AG04450 (cell line): ENCODE data around the gene SDK1. TPM values are rescaled to one million over a fixed set of nuclear protein-coding genes. Genes with fewer than 3 reads are reported as not detected.

Experiments
- CTCF ChIA-PET: fragments of 300-600, 350-600 bp; formaldehyde crosslinking; extraction: SDS; loops from one replicate; lab custom pipeline; 2022; ENCODE audit warnings: antibody characterized with exemption, inconsistent platforms; lab: Charles Lee
- POLR2A ChIA-PET: fragments of 350-600 bp; formaldehyde crosslinking; extraction: SDS; loops from one replicate; lab custom pipeline; 2021; ENCODE audit warnings: antibody characterized with exemption, inconsistent platforms; lab: Yijun Ruan, JAX
- DNase-seq: peaks from one replicate; pipeline ENCODE4 v3.0.0-alpha.2; 2011; ENCODE audit warnings: low read depth, low spot score
- H3K27ac ChIP-seq: one replicate; pipeline ENCODE4 v1.5.1; 2012; ENCODE audit warnings: low read depth, low read length, control low read depth
- H3K27me3 ChIP-seq: one replicate; pipeline ENCODE4 v1.6.0; 2012; ENCODE audit warnings: low read length; ENCODE audit not compliant: control insufficient read depth, insufficient read depth
- H3K4me3 ChIP-seq: 2 replicates; pipeline ENCODE4 v1.5.1; 2011; ENCODE audit warnings: mild to moderate bottlenecking, low read depth, low read length, control low read depth
- H3K9me3 ChIP-seq: 2 replicates; pipeline ENCODE4 v1.5.1; 2012; ENCODE audit warnings: low read length; ENCODE audit not compliant: control insufficient read depth, insufficient read depth
- polyA plus RNA-seq: library from polyadenylated mRNA; depleted of rRNA; stranded (reverse); fragments of >200 nt; gene quantifications from 2 replicates; pipeline ENCODE4 v1.2.3, GENCODE V29; 2011
- TF ChIP-seq, protein P1 (sequence below): IDR thresholded peaks from 2 replicates; pipeline ENCODE4 v1.5.1; 2011; ENCODE audit warnings: low read depth, low read length, control low read depth, inconsistent platforms

The SDK1 gene
- polyA plus RNA-seq, 1 experiment, result 2.2 TPM

DNA sequence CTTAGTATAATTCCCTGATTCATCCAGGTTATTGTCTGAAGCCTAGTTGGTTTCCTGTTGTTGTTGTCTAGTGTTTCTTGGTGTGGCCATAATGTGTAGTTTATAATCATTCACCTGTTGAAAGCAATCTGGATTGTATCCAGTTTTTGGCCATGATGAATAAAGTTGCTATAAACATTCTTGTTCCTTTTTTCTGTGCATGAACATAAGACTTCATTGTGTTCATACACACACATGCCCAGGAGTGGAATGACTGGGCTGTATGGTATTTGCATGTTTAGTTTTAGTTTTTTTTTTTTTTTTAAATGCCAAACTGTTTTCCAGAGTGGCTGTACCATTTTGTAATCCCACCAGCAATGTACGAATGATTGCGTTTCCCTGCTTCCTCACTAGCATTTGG lies 349.8 kb downstream of the SDK1 start:
- H3K27ac ChIP-seq, result no peak overlapping the region
- DNase-seq, result no peak
- POLR2A ChIA-PET, result interaction anchor here (0.7 to 0.9 kb wide), 2 partner anchors 50 to 202 kb away, joined by 3 to 6 read pairs; no protein-coding TSS in a partner anchor
- CTCF ChIA-PET, result no interaction called here
- no peaks in the 10 kb centered on the region for H3K27me3 ChIP-seq
- no peak overlapping the region for H3K4me3 ChIP-seq
- no peaks in the 10 kb centered on the region for H3K9me3 ChIP-seq
- TF ChIP-seq, protein P1, sequence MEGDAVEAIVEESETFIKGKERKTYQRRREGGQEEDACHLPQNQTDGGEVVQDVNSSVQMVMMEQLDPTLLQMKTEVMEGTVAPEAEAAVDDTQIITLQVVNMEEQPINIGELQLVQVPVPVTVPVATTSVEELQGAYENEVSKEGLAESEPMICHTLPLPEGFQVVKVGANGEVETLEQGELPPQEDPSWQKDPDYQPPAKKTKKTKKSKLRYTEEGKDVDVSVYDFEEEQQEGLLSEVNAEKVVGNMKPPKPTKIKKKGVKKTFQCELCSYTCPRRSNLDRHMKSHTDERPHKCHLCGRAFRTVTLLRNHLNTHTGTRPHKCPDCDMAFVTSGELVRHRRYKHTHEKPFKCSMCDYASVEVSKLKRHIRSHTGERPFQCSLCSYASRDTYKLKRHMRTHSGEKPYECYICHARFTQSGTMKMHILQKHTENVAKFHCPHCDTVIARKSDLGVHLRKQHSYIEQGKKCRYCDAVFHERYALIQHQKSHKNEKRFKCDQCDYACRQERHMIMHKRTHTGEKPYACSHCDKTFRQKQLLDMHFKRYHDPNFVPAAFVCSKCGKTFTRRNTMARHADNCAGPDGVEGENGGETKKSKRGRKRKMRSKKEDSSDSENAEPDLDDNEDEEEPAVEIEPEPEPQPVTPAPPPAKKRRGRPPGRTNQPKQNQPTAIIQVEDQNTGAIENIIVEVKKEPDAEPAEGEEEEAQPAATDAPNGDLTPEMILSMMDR, result no peak

DNA sequence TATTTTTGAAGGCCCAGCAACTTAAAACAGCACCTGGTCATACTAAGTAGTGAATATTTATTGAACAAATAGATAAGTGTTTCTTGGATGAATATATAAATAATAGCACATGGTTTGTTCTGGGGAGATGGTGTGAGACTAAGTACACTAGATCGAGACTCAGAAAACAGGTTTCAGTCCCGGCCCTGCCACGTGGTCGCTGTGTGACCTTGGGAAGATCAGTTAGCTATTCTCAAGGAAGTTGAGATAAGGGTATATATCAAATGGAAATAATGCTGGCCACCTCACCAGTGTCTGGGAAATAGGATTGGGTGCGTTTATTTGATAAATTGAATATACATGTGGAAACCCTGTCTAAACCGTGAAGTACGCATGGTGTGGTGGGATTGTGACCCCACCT lies 354.6 kb downstream of the SDK1 start:
- Histone ChIP-seq H3K27me3 (no peaks in the 10 kb centered on the region), H3K9me3 (no peaks in the 10 kb centered on the region), H3K4me3 (no peak overlapping the region), H3K27ac (no peak overlapping the region)
- TF ChIP-seq, protein P1, result no peak
- no peak for DNase-seq
- ChIA-PET CTCF (no interaction called here), POLR2A (no interaction called here)

DNA sequence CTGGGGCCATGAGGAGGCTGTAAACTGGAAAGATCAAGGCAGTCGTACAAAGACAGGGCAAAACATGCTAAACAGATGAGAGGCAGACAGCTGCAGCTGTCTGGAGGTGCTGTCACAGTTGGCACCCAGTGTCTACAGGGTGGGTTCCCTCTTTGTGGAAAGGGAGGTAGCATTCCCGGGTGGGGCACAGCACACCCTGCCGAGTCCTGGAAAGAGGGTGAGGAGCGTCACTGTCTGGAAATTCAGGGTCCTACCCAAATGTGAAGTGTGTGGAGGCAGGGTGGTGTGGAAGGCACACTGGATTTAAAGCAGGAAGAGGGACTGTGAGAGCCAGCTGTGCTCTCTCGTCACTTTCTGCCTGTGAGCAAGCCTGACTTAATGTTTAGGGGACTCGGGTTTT lies 356.2 kb downstream of the SDK1 start:
- Histone ChIP-seq H3K4me3 (no peak overlapping the region), H3K27me3 (no peaks in the 10 kb centered on the region), H3K9me3 (no peaks in the 10 kb centered on the region), H3K27ac (no peak overlapping the region)
- TF ChIP-seq, protein P1, result no peak
- ChIA-PET POLR2A (no interaction called here), CTCF (no interaction called here)
- no peak for DNase-seq

DNA sequence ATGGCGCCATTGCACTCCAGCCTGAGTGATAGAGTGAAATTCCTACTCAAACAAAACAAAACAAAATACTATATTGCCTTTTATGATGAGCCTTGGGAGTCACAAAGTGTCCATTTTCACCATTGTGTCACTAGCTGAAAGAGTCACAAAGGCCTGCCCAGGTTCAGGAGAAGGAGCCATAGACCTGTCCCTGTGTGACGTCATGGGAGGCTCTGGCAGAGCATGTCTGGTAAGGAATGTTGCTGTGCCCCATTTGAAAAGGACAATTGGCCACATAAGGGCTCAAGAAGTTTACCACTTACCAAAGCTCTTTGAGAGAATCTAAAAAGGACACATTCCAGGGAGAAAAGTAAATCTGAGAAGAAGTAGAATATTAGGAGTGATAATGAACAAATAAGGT lies 367.7 kb downstream of the SDK1 start:
- ChIA-PET POLR2A (no interaction called here), CTCF (no interaction called here)
- no peak overlapping the region for H3K27ac ChIP-seq
- no peak for DNase-seq
- no peaks in the 10 kb centered on the region for H3K9me3 ChIP-seq
- H3K27me3 ChIP-seq, result no peaks in the 10 kb centered on the region
- H3K4me3 ChIP-seq, result no peak overlapping the region
- TF ChIP-seq, protein P1, result no peak

DNA sequence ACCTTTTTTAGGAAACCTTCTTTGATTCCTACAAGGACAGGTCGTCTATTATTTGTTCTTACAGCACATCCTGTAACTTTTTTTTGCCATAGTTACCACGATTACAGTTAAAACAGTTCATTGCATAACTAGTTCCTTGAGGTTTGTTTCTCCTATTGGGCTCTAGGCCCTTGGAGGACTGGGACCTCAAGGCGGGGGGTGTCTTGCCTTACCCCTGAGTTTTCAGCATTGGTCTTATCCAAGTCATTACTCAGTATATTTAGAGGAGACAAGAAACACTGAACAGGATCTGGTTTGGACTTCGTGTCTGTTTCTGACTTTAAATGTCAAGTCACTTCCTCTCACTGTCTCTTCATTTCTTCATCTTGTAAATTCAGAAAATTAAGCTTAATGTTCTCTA lies 369.8 kb downstream of the SDK1 start:
- no peak for DNase-seq
- ChIA-PET CTCF (interaction anchor here (0.8 kb wide), 1 partner anchor 509 kb away, joined by 4 read pairs; no protein-coding TSS in a partner anchor), POLR2A (no interaction called here)
- Histone ChIP-seq H3K27me3 (no peaks in the 10 kb centered on the region), H3K9me3 (no peaks in the 10 kb centered on the region), H3K4me3 (no peak overlapping the region), H3K27ac (no peak overlapping the region)
- TF ChIP-seq, protein P1, result no peak
